HCT116 (cell line): ENCODE results near the gene PROS1. TPM values are rescaled to one million over a fixed set of nuclear protein-coding genes. Genes with fewer than 3 reads are reported as not detected.

Source experiments
- ATAC-seq: fragments of 200-7000 bp; cut with Tn5 transposase; 2 replicates; pipeline ENCODE4 v1.9.1; 2020; ENCODE audit warnings: mild to moderate bottlenecking, moderate library complexity
- BruUV-seq: library from RNA; stranded (reverse); fragments of 400-500 nt; replicated peaks from 2 replicates; lab custom pipeline; 2021; lab: Mats Ljungman, UMichigan
- CTCF ChIA-PET: fragments of 300-600 bp; sonication (Branson Sonifier 250); formaldehyde crosslinking; loops from one replicate; lab custom pipeline; 2021; ENCODE audit warnings: antibody characterized with exemption; lab: Charles Lee
- POLR2A ChIA-PET: fragments of 300-600, 350-600 bp; sonication (Branson Sonifier 250); formaldehyde crosslinking; loops from one replicate; lab custom pipeline; 2021; ENCODE audit warnings: antibody characterized with exemption; lab: Charles Lee
- RAD21 ChIA-PET, 2 experiments: fragments of 300-600 bp; sonication (Branson Sonifier 250); formaldehyde crosslinking; loops; one replicate each; lab custom pipeline; 2023; ENCODE audit warnings: low total read pairs in 2 of 2; ENCODE audit not compliant: uncharacterized antibody in 2 of 2, unreplicated experiment in 2 of 2, low non-redundant PET in 1 of 2; lab: Charles Lee
- DNase-seq: peaks from one replicate; pipeline ENCODE4 v3.0.0-alpha.2; 2010; ENCODE audit warnings: low read depth, low spot score
- H2AFZ ChIP-seq: fragments of 200-600 bp; shearing (Covaris generic), sonication (generic); 2 replicates; pipeline ENCODE4 v1.6.1; 2017; ENCODE audit warnings: low read depth, mixed run types, mixed read lengths, antibody characterized with exemption, low read length; ENCODE audit not compliant: poor library complexity, severe bottlenecking
- H3K27ac ChIP-seq: 2 replicates; pipeline ENCODE4 v1.5.1; 2012; ENCODE audit warnings: low read depth, low read length
- H3K27me3 ChIP-seq: fragments of 200-600 bp; sonication (generic); 2 replicates; pipeline ENCODE4 v1.6.1; 2016; ENCODE audit warnings: mixed run types, low read length, mixed read lengths; ENCODE audit not compliant: insufficient read depth
- H3K36me3 ChIP-seq, 2 experiments: fragments of 200-500 bp in 1 of 2; fragments of 200-600 bp in 1 of 2; sonication (Bioruptor generic) in 1 of 2; sonication (generic) in 1 of 2; 2 replicates each; pipeline versions ENCODE4 v1.5.1 to v1.6.1; 2014 to 2016; ENCODE audit warnings: low read length in 2 of 2, inconsistent platforms in 1 of 2, mixed read lengths in 1 of 2, mixed run types in 1 of 2; ENCODE audit not compliant: insufficient read depth in 2 of 2, control insufficient read depth in 1 of 2
- H3K4me1 ChIP-seq, 2 experiments: fragments of 200-600 bp in 1 of 2; sonication (generic) in 1 of 2; 2 replicates each; pipeline versions ENCODE4 v1.5.1 to v1.6.1; 2012 to 2017; ENCODE audit warnings: low read length in 2 of 2, inconsistent platforms in 1 of 2, mild to moderate bottlenecking in 1 of 2, mixed read lengths in 1 of 2, mixed run types in 1 of 2, moderate library complexity in 1 of 2; ENCODE audit not compliant: insufficient read depth in 2 of 2, control insufficient read depth in 1 of 2
- H3K4me2 ChIP-seq: fragments of 200-600 bp; sonication (generic); 2 replicates; pipeline ENCODE4 v1.6.1; 2017; ENCODE audit warnings: mixed run types, low read length, mixed read lengths
- H3K4me3 ChIP-seq, 2 experiments: fragments of 200-600 bp in 1 of 2; sonication (generic) in 1 of 2; replicated peaks in 1 of 2; 2 replicates each; pipeline ENCODE4 v1.5.1; 2011 to 2016; ENCODE audit warnings: low read length in 2 of 2, control low read depth in 1 of 2, low read depth in 1 of 2, mild to moderate bottlenecking in 1 of 2, mixed read lengths in 1 of 2, mixed run types in 1 of 2
- H3K79me2 ChIP-seq: fragments of 200-600 bp; sonication (generic); 2 replicates; pipeline ENCODE4 v1.6.1; 2017; ENCODE audit warnings: mild to moderate bottlenecking, mixed run types, low read length, moderate library complexity, mixed read lengths; ENCODE audit not compliant: insufficient read depth
- H3K9ac ChIP-seq: fragments of 200-600 bp; sonication (generic); 2 replicates; pipeline ENCODE4 v1.6.1; 2016; ENCODE audit warnings: low read length, mixed read lengths
- H3K9me2 ChIP-seq: fragments of 200-600 bp; sonication (generic), shearing (Covaris generic); 2 replicates; pipeline ENCODE4 v1.6.1; 2017; ENCODE audit warnings: mixed run types, mild to moderate bottlenecking, moderate library complexity; ENCODE audit not compliant: insufficient read depth
- H3K9me3 ChIP-seq, 2 experiments: fragments of 200-500 bp in 1 of 2; fragments of 200-600 bp in 1 of 2; sonication (Bioruptor generic) in 1 of 2; sonication (generic) in 1 of 2; 2 replicates each; pipeline ENCODE4 v1.6.1; 2014 to 2017; ENCODE audit warnings: low read length in 2 of 2, mixed read lengths in 2 of 2, inconsistent platforms in 1 of 2, low read depth in 1 of 2, mild to moderate bottlenecking in 1 of 2, mixed run types in 1 of 2, moderate library complexity in 1 of 2; ENCODE audit not compliant: control insufficient read depth in 1 of 2, insufficient read depth in 1 of 2
- H4K20me1 ChIP-seq: fragments of 200-600 bp; sonication (generic), shearing (Covaris generic); 2 replicates; pipeline ENCODE4 v1.6.1; 2017; ENCODE audit warnings: mixed run types, mild to moderate bottlenecking, moderate library complexity; ENCODE audit not compliant: insufficient read depth
- CEBPB ChIP-seq: IDR thresholded peaks from 2 replicates; pipeline ENCODE4 v1.6.1; 2012; ENCODE audit warnings: low read depth
- CTCF ChIP-seq, 3 experiments: fragments of 200-600 bp in 1 of 3; sonication (generic) in 1 of 3; IDR thresholded peaks in 2 of 3; conservative IDR thresholded peaks in 1 of 3; 2 replicates each; pipeline ENCODE4 v1.5.1; 2012 to 2017; ENCODE audit warnings: low read depth in 2 of 3, low read length in 2 of 3, antibody characterized with exemption in 1 of 3, borderline replicate concordance in 1 of 3, control low read depth in 1 of 3, mild to moderate bottlenecking in 1 of 3, mixed read lengths in 1 of 3, mixed run types in 1 of 3, moderate library complexity in 1 of 3; ENCODE audit not compliant: insufficient read depth in 1 of 3
- POLR2A ChIP-seq: IDR thresholded peaks from 2 replicates; pipeline ENCODE4 v1.7.0; 2011; ENCODE audit warnings: borderline replicate concordance; ENCODE audit not compliant: insufficient read depth, insufficient read length; ENCODE audit errors: extremely low read depth
- POLR2AphosphoS5 ChIP-seq: IDR thresholded peaks from 2 replicates; pipeline ENCODE4 v1.6.1; 2011; ENCODE audit warnings: mild to moderate bottlenecking, low read depth, low read length, moderate library complexity
- SP1 ChIP-seq: IDR thresholded peaks from 2 replicates; pipeline ENCODE4 v1.6.1; 2012; ENCODE audit warnings: low read depth
- ZBTB33 ChIP-seq: IDR thresholded peaks from 2 replicates; pipeline ENCODE4 v1.6.1; 2011; ENCODE audit warnings: mild to moderate bottlenecking, low read length, moderate library complexity; ENCODE audit not compliant: insufficient replicate concordance; ENCODE audit errors: extremely low read depth
- ZNF274 ChIP-seq: fragments of 200-500 bp; sonication (Bioruptor generic); IDR thresholded peaks from 2 replicates; pipeline ENCODE4 v1.6.1; 2014; ENCODE audit warnings: mild to moderate bottlenecking, low read depth, low read length, inconsistent platforms
- intact Hi-C: fragments of 100-400 bp; cut with micrococcal nuclease; formaldehyde crosslinking; loops from 2 replicates; pipeline ENCODE4 v1.10.0; 2022
- total RNA-seq: library from RNA; stranded (reverse); gene quantifications from one replicate; pipeline ENCODE4 v1.2.1, GENCODE V29; 2021; ENCODE audit not compliant: unreplicated experiment

PROS1 gene
- total RNA-seq, 1 experiment from 2014 or later: 9.6 TPM

- Histone ChIP-seq H3K79me2 (peaks cover 37% of the 10 kb centered on the region), H3K27ac (no peak overlapping the region), H3K9ac (no peak overlapping the region), H4K20me1 (no peaks in the 10 kb centered on the region), H3K36me3 (no peaks in the 10 kb centered on the region), H2AFZ (no peak overlapping the region), H3K27me3 (no peaks in the 10 kb centered on the region), H3K9me3 (no peaks in the 10 kb centered on the region), H3K4me3 (no peak overlapping the region), H3K4me1 (peaks cover 3 to 12% of the 10 kb centered on the region in 2 experiments; a peak in 2 of 4 replicates), H3K4me2 (peak overlapping the region; percentile 80; the same call in 1 of the 2 replicates), H3K9me2 (no peaks in the 10 kb centered on the region)
- BruUV-seq: no TSS peak
- DNase-seq (no peak), ATAC-seq (no peak)
- TF ChIP-seq CTCF (IDR thresholded peaks at IDR 0.05 in 2 of 3, conservative IDR thresholded peaks at IDR 0.05 in 1 of 3; ENCODE audit: borderline replicate concordance in 1 of 3, insufficient read depth in 1 of 3, low read depth in 2 of 3, low read length in 2 of 3): no peak
- no peak for TF ChIP-seq ZNF274
- ChIA-PET RAD21 (no interaction called here), POLR2A (interaction anchor here (1.1 kb wide), 1 partner anchor 81 kb away, joined by 3 read pairs; the partner anchor contains the start of gene DHFR2), CTCF (no interaction called here)
- intact Hi-C loops: no loop called here
These were observed 8.0 kb upstream of the PROS1 start for GRCh38 chr3:93981649-93982048.

GRCh38 chr3:93979850-93980676 lies 6.4 kb upstream of the PROS1 start, which contains the start of gene ARL13B:
TSS of gene ARL13B (plus strand) at chr3:93980155. CDS start at chr3:93980424, 269 bp downstream.
- Histone ChIP-seq H3K9me3 (no peaks in the 10 kb centered on the region), H3K9ac (peak within 1 kb of the TSS; percentile 71), H3K27ac (peak within 1 kb of the TSS; percentile 76), H3K9me2 (no peaks in the 10 kb centered on the region; the same call in 1 of the 2 replicates), H3K79me2 (peaks cover 34% of the 10 kb centered on the region), H4K20me1 (no peaks in the 10 kb centered on the region), H2AFZ (peak within 1 kb of the TSS; percentile 24), H3K4me3 (peak within 1 kb of the TSS; percentile 61 to 79), H3K4me2 (peak within 1 kb of the TSS; percentile 80), H3K36me3 (no peaks in the 10 kb centered on the region), H3K4me1 (peaks cover 3 to 12% of the 10 kb centered on the region in 2 experiments; a peak in 2 of 4 replicates), H3K27me3 (no peaks in the 10 kb centered on the region)
- ATAC-seq (peak; percentile 99), DNase-seq (peak; percentile 95)
- TSS peak; percentile 66 for BruUV-seq
- TF ChIP-seq POLR2AphosphoS5 (peak; percentile 80), ZBTB33 (peak; percentile 10), SP1 (peak; percentile 87), POLR2A (peak; percentile 80), CEBPB (no peak)
- POLR2A ChIA-PET: interaction anchor here (0.5 to 1.1 kb wide), 4 partner anchors 9 to 167 kb away, joined by 3 to 8 read pairs (median 3); partner anchors contain the start of genes DHFR2 and NSUN3
- RAD21 ChIA-PET: no interaction called here
- intact Hi-C loops: no loop called here
- CTCF ChIA-PET: interaction anchor here (0.9 to 1.3 kb wide), 2 partner anchors 25 to 89 kb away, joined by 3 to 5 read pairs; no protein-coding TSS in a partner anchor
